Measurements from ENCODE around the gene ORAI2.

Gene ORAI2

GRCh38 chr7:102415685-102416225 is 17.6 kb upstream of the ORAI2 start:
- DNase-seq (ENCODE audit: low read depth in 2 of 2), result no peak

GRCh38 chr7:102416406-102416805 is 17.0 kb upstream of the ORAI2 start:
- no peak for DNase-seq (ENCODE audit: low read depth in 2 of 2)

DNA sequence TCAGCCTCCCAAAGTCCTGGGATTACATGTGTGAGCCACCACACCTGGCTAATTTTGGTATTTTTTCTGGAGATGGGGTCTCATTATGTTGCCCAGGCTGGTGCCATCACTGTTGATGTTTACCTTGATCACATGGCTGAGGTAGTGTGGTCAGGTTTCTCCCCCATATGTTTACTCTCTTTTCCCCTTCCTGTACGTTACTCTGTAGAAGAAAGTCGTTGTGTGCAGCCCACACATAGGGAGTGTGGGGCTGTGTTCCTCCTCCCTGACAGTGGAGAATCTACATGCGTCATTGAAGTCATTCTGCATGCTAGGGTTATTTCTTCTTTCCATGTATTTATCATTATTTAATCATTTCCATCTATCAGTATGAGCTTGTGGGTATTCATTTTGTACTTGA is 16.3 kb upstream of the ORAI2 start:
- DNase-seq (ENCODE audit: low read depth in 2 of 2), result no peak

DNA sequence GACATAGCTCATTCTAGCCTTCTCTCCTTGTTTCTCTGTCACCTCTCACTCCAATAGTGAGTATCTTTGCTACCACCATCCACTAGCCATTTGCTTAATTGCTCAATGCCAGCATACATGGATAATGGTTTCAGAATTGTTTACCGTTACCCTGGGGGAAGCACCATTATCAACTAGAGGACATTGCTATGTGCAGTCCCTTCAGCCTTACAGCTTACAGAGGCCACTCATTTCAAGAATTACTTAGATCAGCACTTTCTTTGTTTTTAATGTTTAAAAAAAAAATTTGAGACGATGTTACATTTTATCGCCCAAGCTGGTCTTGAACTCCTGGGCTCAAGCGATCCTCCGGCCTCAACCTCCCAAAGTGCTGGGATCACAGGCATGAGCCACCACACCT is 14.8 kb upstream of the ORAI2 start:
- DNase-seq (ENCODE audit: low read depth in 2 of 2), result no peak

DNA sequence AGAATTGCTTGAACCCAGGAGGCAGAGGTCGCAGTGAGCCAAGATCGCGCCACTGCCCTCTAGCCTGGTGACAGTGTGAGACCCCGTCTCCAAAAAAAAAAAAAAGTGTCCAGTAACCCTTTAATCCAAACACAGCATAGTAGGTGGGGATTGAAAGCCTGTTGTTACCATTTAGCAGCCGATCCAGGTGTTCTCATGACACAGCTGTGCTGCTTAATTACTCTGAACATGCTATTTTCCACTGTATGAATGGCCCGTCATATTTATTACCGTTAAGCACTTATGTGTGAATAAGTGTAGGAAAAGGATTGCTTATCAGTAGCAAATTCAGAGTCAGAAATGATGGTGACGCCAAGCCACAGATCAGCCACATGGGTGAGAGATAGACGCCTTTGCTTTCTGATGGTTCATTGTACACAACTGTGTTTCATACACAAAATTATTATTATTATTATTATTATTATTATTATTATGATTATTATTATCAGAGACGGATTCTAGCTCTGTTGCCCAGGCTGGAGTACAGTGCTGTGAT is 11.6 kb upstream of the ORAI2 start:
- no peak for DNase-seq (ENCODE audit: low read depth in 2 of 2)

DNA sequence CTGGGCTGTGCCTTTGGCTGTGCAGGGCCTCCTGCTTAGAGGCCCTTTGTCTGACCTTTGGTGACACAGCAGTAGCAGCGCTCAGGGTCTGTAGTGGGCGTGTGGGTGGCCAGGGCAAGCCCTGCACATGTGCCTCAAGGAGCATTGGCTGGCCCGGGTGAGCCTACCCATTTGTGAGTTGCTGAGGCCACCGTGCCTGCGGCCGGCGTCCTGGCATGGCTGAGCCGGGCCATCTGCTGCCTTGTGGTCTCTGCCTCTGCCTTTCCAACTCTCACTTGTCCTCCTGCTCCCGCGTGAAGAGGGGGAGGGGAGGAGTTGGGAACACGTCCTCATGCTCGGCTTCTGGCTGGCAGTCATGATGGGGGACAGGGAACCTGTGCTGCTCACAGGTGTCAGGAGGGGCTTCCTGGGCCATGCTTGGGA is 9.2 kb upstream of the ORAI2 start:
- DNase-seq (ENCODE audit: low read depth in 2 of 2), result no peak

DNA sequence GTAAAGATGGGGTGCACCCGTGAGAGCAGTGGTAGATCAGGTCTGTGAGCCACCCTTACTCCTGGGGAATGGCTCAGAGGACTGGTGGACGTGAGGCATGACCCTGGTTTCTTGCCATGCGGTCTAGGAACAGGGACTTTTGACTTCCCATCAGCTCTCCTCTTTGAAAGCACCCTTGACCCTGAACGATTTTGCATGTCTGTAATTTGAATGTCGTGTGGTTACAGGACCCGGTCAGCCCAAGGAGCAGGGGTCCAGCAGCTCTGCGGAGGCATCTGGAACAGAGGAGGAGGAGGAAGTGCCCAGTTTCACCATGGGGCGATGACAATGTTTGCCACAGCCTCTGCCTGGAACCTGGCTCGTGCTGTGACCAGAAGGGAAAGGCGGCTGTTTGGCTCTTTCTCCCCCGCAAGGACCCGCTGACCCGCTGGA is 8.6 kb upstream of the ORAI2 start:
- no peak for DNase-seq (ENCODE audit: low read depth in 2 of 2)

GRCh38 chr7:102425639-102426267 is 7.6 kb upstream of the ORAI2 start:
- DNase-seq (ENCODE audit: low read depth in 2 of 2), result peak; percentile 56 to 60

DNA sequence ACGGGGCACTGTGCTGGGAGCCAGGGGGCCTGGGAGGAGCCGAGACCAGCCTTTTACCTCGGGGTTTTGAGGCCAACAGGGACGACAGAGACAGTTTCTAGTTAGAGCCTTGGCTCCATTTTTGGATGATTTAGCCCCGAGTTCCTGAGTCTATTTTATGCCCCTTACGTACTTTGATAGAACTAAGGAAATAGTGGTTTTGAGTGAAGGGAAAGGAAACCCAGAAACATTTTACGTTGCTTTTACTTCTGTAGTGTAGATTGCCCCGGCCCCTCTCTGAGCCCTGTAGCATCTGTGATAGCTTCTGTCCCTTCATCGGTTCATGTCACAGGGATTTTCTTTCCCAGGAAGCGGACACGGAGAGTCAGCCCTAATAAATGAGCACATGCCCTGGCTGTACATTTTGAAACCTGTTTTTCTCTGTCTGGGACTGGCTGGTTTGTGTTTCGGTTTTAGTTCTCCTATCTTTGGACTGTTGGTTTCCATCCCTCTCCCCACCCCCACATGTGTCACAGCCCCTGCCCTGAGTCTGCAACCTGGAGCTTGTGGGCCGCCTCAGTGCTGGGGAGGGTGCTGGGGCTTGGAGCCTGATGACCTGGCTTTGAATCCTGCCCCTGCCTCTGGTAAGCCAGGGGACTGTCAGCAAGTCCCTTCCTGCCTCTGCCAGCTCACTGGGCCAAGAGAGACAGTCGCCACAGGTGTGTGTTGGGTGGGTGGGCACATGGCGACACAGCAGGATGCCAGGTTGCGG is 6.9 kb upstream of the ORAI2 start:
- peak in 1 of 2 donors; percentile 54 for DNase-seq (ENCODE audit: low read depth in 2 of 2)

- no peak for DNase-seq (ENCODE audit: low read depth in 2 of 2)
Observed at GRCh38 chr7:102427019-102427405, 6.4 kb upstream of the ORAI2 start.

DNA sequence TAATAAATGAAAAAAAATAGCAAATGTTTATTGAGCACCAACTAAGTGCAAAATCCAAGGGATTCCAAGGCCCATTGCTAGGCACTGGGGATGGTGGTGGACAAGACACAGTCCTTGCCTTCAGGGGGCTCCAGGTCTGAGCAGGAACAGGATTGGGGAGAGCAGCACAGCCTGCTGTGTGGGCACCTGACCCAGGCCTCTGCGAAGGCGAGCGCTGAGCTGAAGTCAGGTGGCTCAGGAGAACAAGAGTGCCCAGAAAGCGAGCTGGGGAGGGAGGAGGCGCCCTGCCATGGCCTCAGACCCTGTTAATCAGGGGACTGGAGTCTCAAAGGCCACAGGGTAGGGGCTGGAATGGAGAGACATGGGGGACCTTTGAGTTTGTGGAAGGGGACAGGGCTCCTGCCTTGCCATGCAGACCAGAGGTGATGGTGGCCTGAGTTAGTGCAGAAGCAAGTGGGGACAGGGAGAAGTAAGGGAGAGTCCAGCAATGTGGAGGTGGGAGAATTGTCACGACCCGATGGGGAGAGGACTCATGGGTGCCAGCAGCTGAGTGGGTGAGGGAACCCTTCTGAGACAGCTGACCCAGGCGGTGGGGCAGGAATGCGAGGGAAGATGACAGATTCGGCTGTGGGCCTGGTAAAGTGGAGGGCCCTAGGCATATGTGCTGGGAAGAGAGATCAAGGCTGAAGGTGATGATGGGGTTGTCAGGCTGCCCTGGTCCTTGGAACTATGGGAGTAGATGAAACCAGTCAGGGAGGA is 4.1 kb upstream of the ORAI2 start:
- DNase-seq (ENCODE audit: low read depth in 2 of 2), result no peak

GRCh38 chr7:102431617-102432298 is 1.6 kb upstream of the ORAI2 start:
- peak in 1 of 2 donors; percentile 37 for DNase-seq (ENCODE audit: low read depth in 2 of 2)

- DNase-seq (ENCODE audit: low read depth in 2 of 2), result no peak
Observed at GRCh38 chr7:102432442-102433218, 745 bp upstream of the ORAI2 start.

DNA sequence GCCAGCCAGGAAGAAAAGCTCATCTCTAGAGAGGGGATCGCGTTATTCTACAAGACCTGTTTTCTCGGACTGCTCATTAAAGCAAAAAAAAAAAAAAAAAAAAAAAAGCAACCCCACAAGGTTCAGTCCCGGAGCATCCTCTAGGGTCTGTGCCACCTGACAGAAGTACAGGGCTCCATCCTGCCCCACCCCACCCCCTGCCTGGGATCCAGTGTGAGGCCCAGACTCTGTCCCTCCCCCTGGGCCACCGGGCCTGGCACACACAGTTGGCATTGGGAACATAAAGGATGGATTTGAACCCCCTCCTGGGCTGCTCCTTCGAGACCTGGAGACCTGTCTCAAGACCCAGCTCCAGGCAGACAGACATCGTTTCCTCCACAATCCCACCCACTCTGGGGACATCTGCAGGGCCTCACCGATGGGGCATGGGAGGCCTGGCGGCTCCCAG is 688 bp downstream of the ORAI2 start:
- no peak for DNase-seq (ENCODE audit: low read depth in 2 of 2)

DNA sequence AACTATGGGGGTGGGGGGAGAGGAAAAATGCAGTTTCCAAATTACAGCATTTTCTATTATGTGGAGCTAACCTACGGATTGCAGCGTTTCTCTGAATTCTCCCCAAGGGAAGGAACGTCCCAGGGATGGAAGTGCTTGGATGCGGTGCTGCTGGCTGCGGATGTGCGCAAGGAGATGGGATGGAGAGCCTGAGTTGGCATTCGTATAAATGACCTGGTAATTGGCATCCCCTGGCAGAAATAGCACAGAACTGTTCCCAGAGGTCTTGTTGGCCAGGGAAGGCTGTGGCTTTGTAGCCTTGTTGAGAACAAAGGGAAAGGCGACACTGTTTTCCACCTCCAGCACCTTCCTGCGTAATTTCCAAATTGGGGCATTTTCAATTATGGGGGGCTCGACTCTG is 2.7 kb downstream of the ORAI2 start:
- no peak for DNase-seq (ENCODE audit: low read depth in 2 of 2)

- DNase-seq (ENCODE audit: low read depth in 2 of 2), result no peak
Observed at GRCh38 chr7:102439963-102440795, 6.8 kb downstream of the ORAI2 start.

DNA sequence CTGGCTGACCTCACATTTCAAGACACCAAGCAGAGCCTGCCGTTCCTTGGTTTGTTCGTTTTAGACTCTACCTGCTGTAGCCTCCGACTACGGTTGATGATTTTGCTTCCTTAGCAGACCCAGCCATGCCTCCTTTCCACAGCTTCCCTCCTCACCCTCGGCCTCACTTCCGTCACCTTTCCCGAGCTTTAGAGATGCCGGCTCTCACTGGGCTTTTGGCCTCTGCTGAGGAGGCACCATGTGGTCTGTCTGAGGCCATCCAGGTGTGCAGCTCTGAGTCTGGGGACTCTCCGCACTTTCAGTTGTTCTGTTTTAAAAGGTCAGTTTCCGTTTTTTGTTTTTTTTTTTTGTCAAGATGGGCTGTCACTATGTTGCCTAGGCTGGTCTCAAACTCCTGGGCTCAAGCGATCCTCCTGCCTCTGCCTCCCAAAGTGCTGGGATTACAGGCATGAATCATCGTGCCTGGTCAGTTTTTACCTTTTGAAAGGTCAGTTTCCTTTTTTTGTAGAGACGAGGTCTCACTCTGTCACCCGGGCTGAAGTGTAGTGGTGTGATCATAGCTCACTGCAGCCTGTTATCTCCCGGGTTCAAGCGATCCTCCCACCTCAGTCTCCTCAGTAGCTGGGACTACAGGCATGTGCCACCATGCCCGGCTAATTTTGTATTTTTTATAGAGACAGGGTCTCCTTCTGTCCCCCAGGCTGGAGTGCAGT is 11.7 kb downstream of the ORAI2 start:
- no peak for DNase-seq (ENCODE audit: low read depth in 2 of 2)

- DNase-seq (ENCODE audit: low read depth in 2 of 2), result no peak
Observed at GRCh38 chr7:102445674-102446071, 12.3 kb downstream of the ORAI2 start.
